AG04450 (cell line): ENCODE results near the gene XXYLT1. TPM values are rescaled to one million over a fixed set of nuclear protein-coding genes. Genes with fewer than 3 reads are reported as not detected.

Source experiments
- CTCF ChIA-PET: fragments of 300-600, 350-600 bp; formaldehyde crosslinking; extraction: SDS; loops from one replicate; lab custom pipeline; 2022; ENCODE audit warnings: antibody characterized with exemption, inconsistent platforms; lab: Charles Lee
- POLR2A ChIA-PET: fragments of 350-600 bp; formaldehyde crosslinking; extraction: SDS; loops from one replicate; lab custom pipeline; 2021; ENCODE audit warnings: antibody characterized with exemption, inconsistent platforms; lab: Yijun Ruan, JAX
- DNase-seq: peaks from one replicate; pipeline ENCODE4 v3.0.0-alpha.2; 2011; ENCODE audit warnings: low read depth, low spot score
- H3K27ac ChIP-seq: one replicate; pipeline ENCODE4 v1.5.1; 2012; ENCODE audit warnings: low read depth, low read length, control low read depth
- H3K27me3 ChIP-seq: one replicate; pipeline ENCODE4 v1.6.0; 2012; ENCODE audit warnings: low read length; ENCODE audit not compliant: control insufficient read depth, insufficient read depth
- H3K4me3 ChIP-seq: 2 replicates; pipeline ENCODE4 v1.5.1; 2011; ENCODE audit warnings: mild to moderate bottlenecking, low read depth, low read length, control low read depth
- H3K9me3 ChIP-seq: 2 replicates; pipeline ENCODE4 v1.5.1; 2012; ENCODE audit warnings: low read length; ENCODE audit not compliant: control insufficient read depth, insufficient read depth
- CTCF ChIP-seq: IDR thresholded peaks from 2 replicates; pipeline ENCODE4 v1.5.1; 2011; ENCODE audit warnings: low read depth, low read length, control low read depth, inconsistent platforms
- polyA plus RNA-seq: library from polyadenylated mRNA; depleted of rRNA; stranded (reverse); fragments of >200 nt; gene quantifications from 2 replicates; pipeline ENCODE4 v1.2.3, GENCODE V29; 2011; rRNA removed
- small RNA-seq: library from RNA; depleted of rRNA; stranded (forward); fragments of <200 nt; gene quantifications from one replicate; pipeline ENCODE3, GENCODE V24; 2012; ENCODE audit warnings: low read depth; ENCODE audit not compliant: insufficient read length

XXYLT1 gene
- polyA plus RNA-seq, 1 experiment, result 16.5 TPM

GRCh38 chr3:195021692-195022091, 249.3 kb downstream of the XXYLT1 start:
- no peak for DNase-seq
- H3K27ac ChIP-seq, result no peak overlapping the region
- ChIA-PET CTCF (interaction anchor here (1.1 kb wide), 1 partner anchor 85 kb away, joined by 3 read pairs; no protein-coding TSS in a partner anchor), POLR2A (interaction anchor here (0.8 kb wide), 1 partner anchor 332 kb away, joined by 3 read pairs; no protein-coding TSS in a partner anchor)
- TF ChIP-seq CTCF, result no peak
- H3K4me3 ChIP-seq, result no peak overlapping the region
- H3K9me3 ChIP-seq, result no peaks in the 10 kb centered on the region
- H3K27me3 ChIP-seq, result peaks cover 34% of the 10 kb centered on the region

DNA sequence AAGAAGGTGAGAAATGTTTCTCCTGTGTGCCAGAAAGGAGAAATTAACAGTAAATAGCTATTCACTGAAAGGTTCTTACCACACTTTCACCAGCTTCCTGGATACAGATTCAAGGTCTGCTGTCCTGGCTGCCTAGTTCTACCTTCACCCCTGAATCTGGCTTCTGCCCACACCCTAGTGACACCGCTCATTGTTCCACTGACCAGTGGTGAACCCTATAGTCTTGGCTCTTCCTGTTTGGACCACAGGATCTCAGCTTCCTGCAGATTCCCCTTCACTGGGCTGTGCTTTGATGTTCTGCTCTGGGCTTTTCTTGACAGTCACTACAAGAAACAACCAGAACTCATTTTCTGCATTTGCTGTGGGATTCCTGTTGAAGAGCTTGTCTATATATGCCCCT, 250.0 kb downstream of the XXYLT1 start:
- ChIA-PET CTCF (no interaction called here), POLR2A (interaction anchor here (0.8 kb wide), 1 partner anchor 331 kb away, joined by 3 read pairs; no protein-coding TSS in a partner anchor)
- Histone ChIP-seq H3K4me3 (no peak overlapping the region), H3K9me3 (no peaks in the 10 kb centered on the region), H3K27ac (no peak overlapping the region), H3K27me3 (peaks cover 37% of the 10 kb centered on the region)
- DNase-seq, result no peak
- TF ChIP-seq CTCF, result no peak

GRCh38 chr3:195020185-195020584, 250.8 kb downstream of the XXYLT1 start:
- Histone ChIP-seq H3K27ac (no peak overlapping the region), H3K4me3 (no peak overlapping the region), H3K9me3 (no peaks in the 10 kb centered on the region), H3K27me3 (peaks cover 36% of the 10 kb centered on the region)
- no peak for TF ChIP-seq CTCF
- ChIA-PET CTCF (interaction anchor here (1.6 kb wide), 1 partner anchor 87 kb away, joined by 5 read pairs; no protein-coding TSS in a partner anchor), POLR2A (no interaction called here)
- DNase-seq, result no peak

GRCh38 chr3:195019335-195019734, 251.6 kb downstream of the XXYLT1 start:
- no peaks in the 10 kb centered on the region for H3K9me3 ChIP-seq
- H3K27me3 ChIP-seq, result peaks cover 43% of the 10 kb centered on the region
- no peak for DNase-seq
- H3K4me3 ChIP-seq, result no peak overlapping the region
- ChIA-PET POLR2A (no interaction called here), CTCF (interaction anchor here (1.1 to 1.6 kb wide), 2 partner anchors 87 to 337 kb away, joined by 3 to 5 read pairs; no protein-coding TSS in a partner anchor)
- TF ChIP-seq CTCF, result no peak
- no peak overlapping the region for H3K27ac ChIP-seq

Small RNAs within 50 kb of the gene (small RNA-seq; reads per million reads assigned to genes)
- gene MIR3137, result not detected
- not detected for gene RN7SL36P
- gene RNU6-25P, result not detected

Other genes with a start within 250 kb of the XXYLT1 start
- 35.9 and 50.2 TPM in 2 replicates for gene ACAP2, start 171.9 kb upstream of the XXYLT1 start, polyA plus RNA-seq